DMS53 treated with DMSO at 0.1 percent for 48 hours (cell line): ENCODE data around the gene MORN5.

Experiments
- DNase-seq: peaks from one replicate; lab custom pipeline; 2025; ENCODE audit not compliant: unreplicated experiment; lab: John Stamatoyannopoulos, UW

MORN5 gene

GRCh38 chr9:122190597-122191381, 31.1 kb downstream of the MORN5 start:
- DNase-seq = no peak

DNA sequence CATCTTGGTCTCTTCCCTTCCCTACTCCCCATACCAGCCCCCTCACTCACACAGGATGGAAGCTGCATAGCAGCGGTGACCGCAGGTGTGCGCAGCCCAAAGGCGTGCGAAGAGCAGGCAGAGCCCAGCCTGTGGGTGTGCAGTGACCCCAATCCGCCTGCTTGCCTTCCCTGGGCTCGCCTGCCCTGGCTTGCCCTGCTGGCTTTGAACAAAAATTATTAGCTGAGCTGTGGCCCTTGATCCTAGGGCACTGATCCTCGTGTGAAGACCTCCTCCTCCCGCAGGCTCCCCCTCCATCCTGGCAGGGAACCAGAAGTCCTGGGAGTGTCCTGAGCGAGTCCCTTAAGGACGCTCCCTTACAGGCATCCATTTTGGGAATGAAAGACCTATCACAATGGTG, 31.9 kb downstream of the MORN5 start:
- DNase-seq = no peak

- no peak for DNase-seq
Observed at GRCh38 chr9:122192261-122192875, 32.7 kb downstream of the MORN5 start.

- DNase-seq = no peak
Observed at GRCh38 chr9:122192914-122193525, 33.3 kb downstream of the MORN5 start.

DNA sequence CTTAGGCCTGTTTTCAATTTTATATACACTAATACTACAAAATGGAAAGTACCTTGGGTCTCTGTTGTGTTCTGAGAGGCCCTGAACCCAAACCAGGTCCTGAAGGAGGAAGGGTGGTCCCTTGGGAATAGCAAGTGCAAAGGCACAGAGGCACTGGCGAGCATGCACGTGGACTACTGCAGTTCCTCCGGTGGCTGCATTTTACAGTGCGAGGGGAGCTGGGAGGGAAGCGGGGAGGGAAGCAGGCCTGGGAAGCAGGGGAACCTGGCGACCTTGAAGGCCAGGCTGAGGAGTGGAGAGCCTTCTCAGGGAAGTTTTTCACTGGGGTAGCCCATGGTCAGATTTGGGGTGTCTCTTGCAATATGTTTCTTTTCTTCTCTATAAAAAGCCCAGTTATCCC, 33.9 kb downstream of the MORN5 start:
- DNase-seq = no peak

- no peak for DNase-seq
Observed at GRCh38 chr9:122195875-122196274, 36.2 kb downstream of the MORN5 start.

DNA sequence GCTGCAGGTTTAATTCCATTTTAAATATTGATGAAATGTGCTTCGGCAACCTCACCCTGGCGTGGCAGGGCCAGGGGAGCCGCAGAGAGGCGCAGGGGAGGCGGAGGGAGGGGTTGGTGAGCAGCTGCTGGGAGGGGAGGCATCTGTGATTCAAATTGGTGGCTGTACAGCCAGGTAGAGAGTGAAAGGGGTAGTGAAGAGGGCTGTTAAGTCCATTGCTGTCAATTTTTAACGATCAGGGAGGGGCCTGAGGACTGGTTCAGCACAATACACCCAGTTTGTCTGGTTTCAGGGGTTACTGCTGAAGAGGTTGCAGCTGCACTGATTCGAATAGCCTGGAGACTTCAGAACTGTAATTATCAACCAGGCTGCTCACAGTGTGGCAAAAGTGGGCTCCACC, 37.7 kb downstream of the MORN5 start:
- DNase-seq = no peak

DNA sequence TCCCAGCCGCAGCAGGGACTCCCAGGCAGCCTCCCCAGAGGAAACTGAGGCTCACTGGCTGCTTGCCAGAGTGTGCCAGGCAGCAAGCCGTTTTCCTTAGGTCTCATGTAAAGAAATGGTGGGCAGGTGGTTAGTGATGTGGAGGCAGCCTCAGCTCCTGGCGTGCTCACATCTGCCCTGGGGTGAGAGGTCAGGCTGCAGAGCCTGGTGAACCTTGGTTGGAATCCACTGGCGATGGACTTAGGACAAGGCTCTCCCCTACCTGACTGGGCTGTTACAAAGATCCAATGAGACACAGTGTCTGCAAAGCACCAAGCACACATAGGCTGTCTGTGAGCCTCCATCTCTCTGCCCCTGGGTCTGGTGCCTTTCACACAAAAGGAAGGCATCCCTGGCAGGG, 38.2 kb downstream of the MORN5 start:
- no peak for DNase-seq

- DNase-seq = no peak
Observed at GRCh38 chr9:122200960-122201595, 41.4 kb downstream of the MORN5 start.

DNA sequence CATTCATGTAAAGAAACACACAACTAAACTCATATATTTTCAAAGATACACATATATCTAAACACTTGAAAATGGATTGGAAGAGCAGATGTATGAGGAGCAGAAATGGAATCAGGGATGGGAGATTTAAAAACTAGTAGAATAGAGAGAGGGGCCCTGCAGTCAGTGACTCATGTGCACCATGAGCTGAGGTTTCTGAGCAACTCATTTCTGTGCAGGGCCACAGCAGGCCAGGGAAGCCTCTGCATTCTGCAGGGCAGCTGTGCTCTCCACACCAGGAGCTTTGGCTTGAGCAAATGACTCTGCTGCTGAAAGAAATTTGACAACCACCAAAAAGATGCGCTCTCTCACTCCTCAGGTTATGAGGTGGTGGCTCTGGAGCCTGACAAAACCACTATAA, 41.9 kb downstream of the MORN5 start:
- no peak for DNase-seq

- no peak for DNase-seq
Observed at GRCh38 chr9:122202111-122202510, 42.4 kb downstream of the MORN5 start.

GRCh38 chr9:122204055-122204454, 44.3 kb downstream of the MORN5 start:
- no peak for DNase-seq

- no peak for DNase-seq
Observed at GRCh38 chr9:122204491-122204890, 44.8 kb downstream of the MORN5 start.

GRCh38 chr9:122205176-122205575, 45.5 kb downstream of the MORN5 start:
- DNase-seq = no peak

GRCh38 chr9:122206118-122207046, 46.7 kb downstream of the MORN5 start:
- no peak for DNase-seq

DNA sequence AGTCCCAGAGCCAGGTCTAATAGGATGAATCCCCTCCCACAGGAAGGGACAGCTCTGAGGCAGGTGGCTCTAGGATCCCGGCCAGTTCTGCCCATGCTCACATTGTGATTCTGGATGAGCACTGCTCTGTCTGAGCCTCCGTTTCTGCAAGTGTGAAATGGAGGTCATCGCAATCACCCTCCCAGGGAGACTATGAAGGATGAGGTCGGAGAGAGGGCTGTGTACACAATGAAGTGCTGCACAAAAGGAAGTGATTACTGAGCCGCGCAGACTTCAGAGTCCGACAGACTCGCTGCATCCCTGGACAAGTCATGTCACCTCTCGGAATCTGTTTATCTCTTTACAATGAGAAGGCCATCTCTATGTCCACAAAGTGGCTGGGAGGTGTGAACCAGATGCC, 47.4 kb downstream of the MORN5 start:
- DNase-seq = no peak

DNA sequence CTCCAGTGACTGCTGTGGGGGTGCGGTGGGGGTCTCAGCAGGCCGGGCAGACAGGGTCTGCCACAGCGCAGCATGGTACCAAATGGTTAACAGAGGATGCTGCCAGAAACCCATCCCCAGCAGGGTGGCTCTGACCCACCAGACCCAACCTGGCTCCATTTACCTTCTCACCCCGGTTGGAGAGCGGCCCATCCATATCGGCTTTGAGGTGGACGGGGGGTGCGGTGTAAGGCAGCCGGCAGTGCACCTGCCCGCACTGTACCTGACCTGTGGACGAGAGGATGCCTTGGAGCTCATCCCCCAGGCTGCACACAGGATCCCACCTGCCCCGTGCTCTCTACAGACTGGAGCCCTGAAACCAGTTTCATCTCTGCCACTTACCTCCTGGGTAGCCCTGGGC, 49.7 kb downstream of the MORN5 start:
- DNase-seq = no peak

- DNase-seq = no peak
Observed at GRCh38 chr9:122212473-122213004, 52.8 kb downstream of the MORN5 start.

GRCh38 chr9:122213102-122213588, 53.4 kb downstream of the MORN5 start:
- no peak for DNase-seq
